ENCODE data around the gene XIRP2. TPM values are rescaled to one million over a fixed set of nuclear protein-coding genes. Genes with fewer than 3 reads are reported as not detected.
"Not testable (repeated sequence)": the region's sequence is repeated elsewhere in the genome, so short reads cannot be mapped to it uniquely, and the experiment has no call there.

The XIRP2 gene
- total RNA-seq, 1 donor from 2014 or later = 298 TPM

DNA sequence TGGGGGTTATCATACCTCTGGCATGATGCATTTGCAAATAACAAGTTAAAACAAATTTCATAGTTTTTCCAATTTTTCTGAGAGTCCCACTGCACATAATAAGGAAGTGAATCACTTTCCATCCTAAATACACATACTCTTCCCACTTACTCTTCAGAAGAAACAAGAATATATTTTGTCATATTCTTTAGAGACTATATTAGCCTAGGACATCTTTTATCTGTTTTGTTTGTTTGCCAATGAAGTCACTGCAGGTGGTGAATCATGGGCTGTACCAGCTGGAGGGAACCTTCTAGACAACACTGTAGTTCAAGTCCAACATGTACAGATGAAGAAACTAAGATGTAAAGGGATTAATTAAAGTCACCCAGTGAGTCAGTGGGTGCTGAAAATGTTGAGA is 116.8 kb downstream of the XIRP2 start:
- intact Hi-C loops (cut with DNase I) = no loop called here
- ATAC-seq = no peak
- DNase-seq (ENCODE audit: missing footprints) = no peak

DNA sequence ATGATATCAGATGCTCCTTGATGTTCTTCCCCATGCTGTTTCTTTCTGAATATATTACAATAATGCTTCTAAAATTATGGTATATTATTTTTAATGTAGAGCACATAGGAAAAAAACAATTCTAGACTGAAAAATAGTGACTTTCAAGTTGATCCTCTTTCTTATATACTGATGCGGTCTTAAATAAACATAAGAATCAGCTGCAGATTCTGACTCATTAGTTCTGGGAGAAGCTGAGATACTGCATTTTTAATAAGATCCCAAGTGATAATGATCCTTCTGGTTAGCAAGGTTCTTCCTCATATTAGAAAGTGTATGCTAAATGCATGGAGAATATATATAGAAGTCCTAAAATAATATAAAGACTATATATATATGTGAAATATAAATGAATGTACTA is 124.9 kb downstream of the XIRP2 start:
- DNase-seq (ENCODE audit: missing footprints) (no peak), ATAC-seq (no peak)
- intact Hi-C loops (cut with DNase I) = no loop called here

GRCh38 chr2:167015806-167016205 is 127.5 kb downstream of the XIRP2 start:
- DNase-seq (ENCODE audit: missing footprints) (no peak), ATAC-seq (no peak)
- intact Hi-C loops (cut with DNase I) = no loop called here

GRCh38 chr2:167017021-167017420 is 128.7 kb downstream of the XIRP2 start:
- intact Hi-C loops (cut with DNase I) = no loop called here
- ATAC-seq (no peak), DNase-seq (ENCODE audit: missing footprints) (no peak)

DNA sequence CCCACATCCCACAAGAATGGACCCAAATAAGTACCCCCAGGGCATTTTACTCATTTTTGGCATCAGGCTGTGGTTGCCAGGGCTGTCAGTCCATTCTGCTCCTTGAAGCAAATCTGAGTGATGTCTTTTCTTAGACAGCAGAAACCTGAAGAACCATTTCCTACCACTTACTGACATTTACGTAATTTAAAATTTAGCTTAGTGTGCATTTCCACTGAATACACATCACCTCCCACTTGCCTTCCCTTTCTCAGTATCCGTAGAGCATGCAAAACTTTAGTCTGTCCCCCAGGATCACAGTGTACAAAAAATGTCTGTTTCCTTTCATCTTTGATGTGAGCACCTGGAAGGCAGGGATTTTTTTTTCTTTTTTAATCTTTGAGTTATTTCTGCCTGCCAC is 130.3 kb downstream of the XIRP2 start:
- no peak for DNase-seq (ENCODE audit: missing footprints)
- no peak for ATAC-seq
- intact Hi-C loops (cut with DNase I) = no loop called here

GRCh38 chr2:167028503-167028902 is 140.2 kb downstream of the XIRP2 start:
- DNase-seq (ENCODE audit: missing footprints) (no peak), ATAC-seq (no peak)
- intact Hi-C loops (cut with DNase I) = no loop called here

- ATAC-seq; intact Hi-C loops (cut with DNase I); DNase-seq (ENCODE audit: missing footprints): not testable (repeated sequence)
Measured at GRCh38 chr2:167034976-167035375, 146.7 kb downstream of the XIRP2 start.

- ATAC-seq = no peak
- DNase-seq (ENCODE audit: missing footprints) = no peak
- intact Hi-C loops (cut with DNase I) = no loop called here
Measured at GRCh38 chr2:167048829-167049228, 160.5 kb downstream of the XIRP2 start.

DNA sequence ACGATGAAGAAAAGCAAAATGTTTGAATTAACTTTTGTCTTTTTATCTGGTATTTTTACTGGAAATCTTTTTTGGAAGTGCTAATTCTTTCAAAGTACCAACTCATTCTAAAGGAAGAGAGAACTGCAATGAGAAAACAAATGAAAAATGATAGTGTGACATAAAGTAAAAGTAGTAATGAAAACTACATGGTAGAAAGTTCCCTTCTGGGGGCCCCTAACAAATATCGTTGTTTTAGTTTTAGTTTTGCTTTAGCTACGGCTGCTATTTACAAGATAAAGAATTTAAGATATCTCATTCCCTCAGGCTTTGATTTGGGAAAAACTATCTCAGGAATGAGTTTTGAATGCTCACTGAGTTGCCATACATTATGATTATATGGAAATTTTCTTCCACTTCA is 161.4 kb downstream of the XIRP2 start:
- intact Hi-C loops (cut with DNase I) = no loop called here
- DNase-seq (ENCODE audit: missing footprints) (no peak), ATAC-seq (no peak)

DNA sequence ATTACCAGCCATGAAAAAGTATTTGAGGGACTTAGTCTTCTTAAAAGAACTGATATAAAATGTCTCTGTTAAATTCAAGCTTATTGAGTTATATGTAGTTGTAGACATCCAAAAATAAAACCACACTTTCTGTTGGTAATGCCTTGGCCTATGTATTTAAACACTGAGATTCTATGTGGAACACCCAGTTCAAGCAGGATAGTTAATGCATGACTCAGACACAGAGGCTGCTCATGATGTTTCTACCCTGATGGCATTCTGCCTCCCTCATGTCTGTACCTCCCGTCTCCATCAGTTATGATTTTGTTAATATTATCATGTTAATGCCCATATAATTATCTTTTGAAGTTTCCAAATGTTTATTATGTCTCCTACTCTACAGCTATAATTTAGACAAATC is 164.5 kb downstream of the XIRP2 start:
- no peak for ATAC-seq
- intact Hi-C loops (cut with DNase I) = no loop called here
- DNase-seq (ENCODE audit: missing footprints) = no peak

DNA sequence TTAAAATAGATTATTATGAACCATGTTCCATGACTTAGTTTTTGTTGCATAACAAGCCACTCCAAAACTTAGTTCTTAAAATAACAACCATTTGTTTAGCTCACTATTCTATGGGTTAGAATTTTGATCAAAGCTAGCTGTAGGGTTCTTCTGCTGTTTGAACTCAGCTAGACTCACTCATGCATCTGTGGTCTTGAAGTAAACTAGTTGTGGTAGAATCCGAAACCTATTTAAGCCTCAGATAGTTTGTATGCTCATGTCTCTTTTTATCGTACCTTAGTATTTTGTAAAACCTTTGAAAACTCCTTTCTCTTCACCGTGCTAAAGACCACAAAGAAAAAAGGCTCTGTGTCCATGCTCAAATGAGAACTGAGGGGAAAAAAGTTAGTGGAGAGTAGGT is 166.6 kb downstream of the XIRP2 start:
- intact Hi-C loops (cut with DNase I) = no loop called here
- ATAC-seq = no peak
- no peak for DNase-seq (ENCODE audit: missing footprints)

DNA sequence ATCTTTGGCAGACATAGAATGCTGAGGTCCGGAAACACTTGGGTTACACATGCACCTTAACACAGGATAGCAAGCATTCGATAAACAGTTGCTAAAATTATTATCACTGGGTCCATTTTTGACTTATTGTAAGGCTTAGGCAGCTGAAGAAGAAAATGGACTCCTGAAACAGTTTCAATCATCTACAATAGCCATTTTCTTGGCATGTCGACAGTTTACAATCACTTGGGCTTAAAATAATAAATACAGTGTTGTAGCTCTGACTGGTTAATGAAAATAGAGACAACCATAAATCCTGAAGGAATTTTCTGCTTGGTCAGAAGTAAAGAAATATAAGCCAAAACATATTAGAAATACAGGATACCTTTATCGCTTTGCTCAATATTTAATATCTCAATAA is 169.2 kb downstream of the XIRP2 start:
- ATAC-seq (no peak), DNase-seq (ENCODE audit: missing footprints) (no peak)
- intact Hi-C loops (cut with DNase I) = no loop called here

DNA sequence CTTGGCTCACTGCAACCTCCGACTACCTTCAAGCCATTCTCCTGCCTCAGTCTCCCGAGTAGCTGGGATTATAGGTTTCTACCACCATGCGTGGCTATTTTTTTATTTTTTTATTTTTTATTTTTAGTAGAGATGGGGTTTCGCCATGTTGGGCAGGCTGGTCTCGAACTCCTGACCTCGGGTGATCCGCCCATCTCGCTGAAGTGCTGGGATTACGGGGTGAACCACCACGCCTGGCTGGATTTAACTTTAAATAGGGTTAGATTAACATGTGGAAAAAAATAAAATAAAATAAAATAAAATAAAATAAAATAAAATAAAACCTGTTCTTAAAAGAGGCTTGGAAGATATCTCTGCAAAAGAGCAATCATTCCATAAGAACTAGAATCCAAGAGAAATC is 170.9 kb downstream of the XIRP2 start:
- ATAC-seq (no peak), DNase-seq (ENCODE audit: missing footprints) (no peak)
- intact Hi-C loops (cut with DNase I) = no loop called here

DNA sequence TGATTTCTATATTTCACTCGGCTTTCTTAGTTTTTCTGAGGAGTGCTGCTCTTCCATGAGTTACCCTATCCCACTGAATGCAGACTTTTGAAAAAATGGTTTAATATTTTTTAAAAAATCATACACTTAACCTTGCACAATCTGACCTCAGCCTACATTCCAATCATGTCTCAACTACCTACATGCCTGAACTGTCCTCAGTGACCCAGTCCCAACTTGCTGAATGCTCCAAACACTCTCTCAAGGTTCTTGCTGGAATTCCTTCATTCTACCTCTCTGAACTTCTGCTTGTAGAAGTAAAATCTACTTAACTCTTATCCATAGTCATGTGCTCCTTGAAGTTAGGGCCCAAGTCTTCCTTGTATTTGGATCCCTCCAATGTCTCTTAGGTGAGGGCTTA is 181.6 kb downstream of the XIRP2 start:
- intact Hi-C loops (cut with DNase I) = no loop called here
- ATAC-seq = no peak
- DNase-seq (ENCODE audit: missing footprints) = no peak

- intact Hi-C loops (cut with DNase I); DNase-seq (ENCODE audit: missing footprints); ATAC-seq: not testable (repeated sequence)
Measured at GRCh38 chr2:167075708-167076107, 187.4 kb downstream of the XIRP2 start.

- intact Hi-C loops (cut with DNase I); ATAC-seq: not testable (repeated sequence)
- DNase-seq (ENCODE audit: missing footprints) = peak; percentile 7
Measured at GRCh38 chr2:167098931-167099330, 210.7 kb downstream of the XIRP2 start.

DNA sequence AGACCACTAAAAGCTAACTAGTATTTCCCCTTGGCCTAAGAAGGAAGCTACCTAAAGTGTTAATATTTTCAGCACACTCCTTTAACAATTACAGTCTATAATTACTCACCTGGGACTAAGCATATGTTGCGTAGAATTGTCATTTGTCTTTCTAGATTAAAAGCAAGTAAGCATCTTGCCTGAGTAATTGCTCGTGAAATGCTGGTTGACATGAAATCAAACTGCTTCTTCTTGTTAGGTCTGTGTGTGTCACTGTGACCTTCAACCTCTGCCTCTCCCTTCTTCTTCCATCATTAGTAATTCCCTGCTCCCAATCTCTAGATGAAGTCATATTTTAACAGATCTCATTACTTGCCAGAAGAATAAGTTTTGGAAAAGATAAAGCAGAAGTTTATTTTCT is 212.2 kb downstream of the XIRP2 start:
- no peak for ATAC-seq
- intact Hi-C loops (cut with DNase I) = no loop called here
- no peak for DNase-seq (ENCODE audit: missing footprints)

DNA sequence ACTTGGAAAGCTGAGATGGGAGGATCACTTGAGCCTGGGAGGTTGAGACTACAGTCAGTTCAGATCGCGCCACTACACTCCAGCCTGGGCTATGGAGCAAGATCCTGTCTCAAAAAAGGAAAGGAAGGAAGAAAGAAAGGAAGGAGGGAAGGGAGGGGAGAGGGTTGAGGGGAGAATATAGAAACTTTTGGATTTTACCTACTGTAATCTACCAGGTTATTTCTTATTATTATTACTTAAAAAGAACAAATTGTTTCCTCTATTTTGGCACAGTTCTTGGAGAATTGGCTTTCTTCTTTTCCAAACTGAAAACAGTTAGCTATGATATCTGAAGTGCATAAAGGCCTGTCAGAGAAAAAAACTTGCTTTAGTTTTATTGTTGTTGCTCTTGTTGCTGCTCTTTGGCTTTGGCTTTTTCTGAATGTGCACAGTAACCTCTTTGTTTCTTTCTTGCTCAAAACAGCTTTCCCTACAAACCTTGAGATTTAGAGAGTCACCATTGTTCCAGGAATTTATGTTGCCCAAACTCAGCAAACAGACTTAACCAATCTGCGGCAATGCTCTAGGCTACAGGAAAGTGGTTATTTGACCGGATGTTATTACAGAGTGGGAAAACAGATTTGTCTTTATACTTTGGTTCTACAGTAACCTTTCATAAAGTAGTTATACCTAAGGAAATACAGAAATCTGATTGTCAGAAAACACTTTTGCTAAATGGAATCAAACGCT is 214.9 kb downstream of the XIRP2 start:
- intact Hi-C loops (cut with DNase I) = no loop called here

DNA sequence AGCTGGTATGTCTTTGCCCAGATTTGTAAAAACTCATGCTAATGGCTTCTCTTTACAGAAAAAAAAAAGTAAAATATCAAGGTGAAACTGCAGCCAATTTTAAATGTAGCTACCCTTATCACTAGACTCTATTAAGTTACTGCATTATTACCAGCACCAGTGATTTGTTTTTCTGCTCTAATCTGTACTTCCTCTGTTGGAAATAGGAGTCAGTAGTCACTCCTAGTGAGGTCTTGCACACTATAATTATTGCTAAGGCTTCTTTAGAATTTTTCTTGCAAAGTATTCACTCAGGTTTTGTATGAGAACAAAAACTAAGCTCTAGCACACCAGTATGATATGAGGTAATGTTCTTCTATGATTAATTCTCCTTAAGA is 215.5 kb downstream of the XIRP2 start:
- DNase-seq (ENCODE audit: missing footprints) (no peak), ATAC-seq (no peak)

More for the DNA sequence above, 214.9 kb downstream of the XIRP2 start:
- ATAC-seq (no peak), DNase-seq (ENCODE audit: missing footprints) (no peak)

DNA sequence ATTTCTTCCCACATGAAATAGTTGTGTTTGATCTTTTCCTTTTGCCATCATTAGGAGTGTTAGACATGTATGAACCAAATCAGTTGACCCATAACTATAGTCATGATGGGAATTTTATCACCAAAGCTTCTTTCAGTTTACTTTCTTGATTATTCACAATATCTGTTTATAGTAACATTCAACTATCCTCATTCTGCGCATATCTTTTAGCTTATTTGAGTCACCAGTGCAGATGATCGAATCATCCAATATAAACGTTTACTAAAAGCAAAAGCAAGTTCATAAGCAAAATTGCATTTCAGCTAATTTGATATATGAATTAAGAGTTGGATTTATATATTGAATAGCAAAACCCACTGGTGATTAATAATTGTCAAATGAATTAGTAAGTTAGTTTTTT is 216.4 kb downstream of the XIRP2 start:
- DNase-seq (ENCODE audit: missing footprints) (no peak), ATAC-seq (no peak)
- intact Hi-C loops (cut with DNase I) = no loop called here

More for the DNA sequence above, 215.5 kb downstream of the XIRP2 start:
- intact Hi-C loops (cut with DNase I) = no loop called here

DNA sequence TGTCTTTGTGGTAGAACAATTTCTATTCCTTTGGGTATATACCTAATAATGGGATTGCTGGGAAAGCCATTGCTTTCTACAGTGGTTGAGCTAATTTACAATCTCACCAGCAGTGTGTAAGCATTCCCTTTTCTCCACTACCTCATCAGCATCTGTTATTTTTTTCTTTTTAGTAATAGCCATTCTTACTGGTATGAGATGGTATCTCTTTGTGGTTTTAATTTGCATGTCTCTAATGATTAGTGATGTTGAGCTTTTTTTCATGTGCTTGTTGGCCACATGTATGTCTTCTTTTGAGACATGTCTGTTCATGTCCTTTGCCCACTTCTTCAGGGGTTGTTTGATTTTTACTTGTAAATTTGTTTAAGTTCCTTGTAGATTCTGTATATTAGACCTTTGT is 221.4 kb downstream of the XIRP2 start:
- ATAC-seq; intact Hi-C loops (cut with DNase I): not testable (repeated sequence)

More for the DNA sequence above, 221.4 kb downstream of the XIRP2 start:
- DNase-seq (ENCODE audit: missing footprints) = not testable (repeated sequence)
